Measurements from ENCODE around the gene SIRT2. TPM values are rescaled to one million over a fixed set of nuclear protein-coding genes. Genes with fewer than 3 reads are reported as not detected.

Gene SIRT2
- total RNA-seq, 4 donors from 2014 or later, result 208 to 327 (median 285) TPM

- DNase-seq (peak in 1 of 2 donors; percentile 50), ATAC-seq (no peak)
- no peaks in the 10 kb centered on the region for H3K27me3 ChIP-seq
- intact Hi-C loops (cut with DNase I; ENCODE audit: low total_unique reads), result loop anchor here (10.0 kb wide), 2 partner anchors 405 to 565 kb away; partner anchors contain the start of genes RYR1 and ZFP36
- H3K9me3 ChIP-seq, result no peaks in the 10 kb centered on the region
- in situ Hi-C loops (cut with MboI; ENCODE audit: low sequenced_read_pairs in 4 of 4), result loop anchor here in 2 of 4 donors (10.0 to 25.0 kb wide), 5 partner anchors 55 to 453 kb away; partner anchors contain the start of genes ACTN4 (in 1 of the 2), GGN (in 1 of the 2), NFKBIB (in 1 of the 2) and SIRT2 (in 1 of the 2)
- TF ChIP-seq POLR2A (IDR thresholded peaks at IDR 0.05) (no peak), CTCF (IDR thresholded peaks at IDR 0.05 in 4 of 5, conservative IDR thresholded peaks at IDR 0.05 in 1 of 5) (no peak)
- H3K36me3 ChIP-seq, result peaks cover 16 to 93% of the 10 kb centered on the region in 2 donors
- H3K27ac ChIP-seq, result peak overlapping the region; percentile 91 to 100 (median 98)
- H3K4me1 ChIP-seq, result peaks cover 78 to 80% of the 10 kb centered on the region in 2 donors
- H3K4me3 ChIP-seq, result no peak overlapping the region
Observed at GRCh38 chr19:38839816-38840582, 59.4 kb downstream of the SIRT2 start.

GRCh38 chr19:38838986-38839761, 60.2 kb downstream of the SIRT2 start:
- peaks cover 70 to 72% of the 10 kb centered on the region in 2 donors for H3K4me1 ChIP-seq
- TF ChIP-seq CTCF (IDR thresholded peaks at IDR 0.05 in 4 of 5, conservative IDR thresholded peaks at IDR 0.05 in 1 of 5) (no peak), POLR2A (IDR thresholded peaks at IDR 0.05) (peak in 1 of 2 donors; percentile 18)
- ATAC-seq, result peak in 1 of 2 donors; percentile 51
- no peak overlapping the region for H3K4me3 ChIP-seq
- peak overlapping the region; percentile 91 to 100 (median 98) for H3K27ac ChIP-seq
- DNase-seq, result peak in 1 of 2 donors; percentile 67
- H3K9me3 ChIP-seq, result no peaks in the 10 kb centered on the region
- in situ Hi-C loops (cut with MboI; ENCODE audit: low sequenced_read_pairs in 4 of 4), result loop anchor here in 2 of 4 donors (10.0 to 25.0 kb wide), 3 partner anchors 66 to 452 kb away; partner anchors contain the start of genes ACTN4 (in 1 of the 2), GGN (in 1 of the 2) and SPRED3 (in 1 of the 2)
- intact Hi-C loops (cut with DNase I; ENCODE audit: low total_unique reads), result loop anchor here (10.0 kb wide), 2 partner anchors 404 to 566 kb away; partner anchors contain the start of genes RYR1 and ZFP36
- H3K27me3 ChIP-seq, result no peaks in the 10 kb centered on the region
- peaks cover 12 to 85% of the 10 kb centered on the region in 2 donors for H3K36me3 ChIP-seq

- H3K27me3 ChIP-seq, result no peaks in the 10 kb centered on the region
- DNase-seq, result peak in 1 of 2 donors; percentile 82
- no peak overlapping the region for H3K4me3 ChIP-seq
- no peaks in the 10 kb centered on the region for H3K9me3 ChIP-seq
- peaks cover 70 to 71% of the 10 kb centered on the region in 2 donors for H3K4me1 ChIP-seq
- TF ChIP-seq POLR2A (IDR thresholded peaks at IDR 0.05) (peak in 1 of 2 donors; percentile 25), CTCF (IDR thresholded peaks at IDR 0.05 in 4 of 5, conservative IDR thresholded peaks at IDR 0.05 in 1 of 5) (peak in 2 of 5 experiments; percentile 30 to 40)
- peaks cover 12 to 77% of the 10 kb centered on the region in 2 donors for H3K36me3 ChIP-seq
- ATAC-seq, result peak; percentile 22 to 60
- H3K27ac ChIP-seq, result peak overlapping the region; percentile 91 to 100 (median 98)
- in situ Hi-C loops (cut with MboI; ENCODE audit: low sequenced_read_pairs in 4 of 4), result loop anchor here in 2 of 4 donors (10.0 to 25.0 kb wide), 3 partner anchors 66 to 451 kb away; partner anchors contain the start of genes ACTN4 (in 1 of the 2), GGN (in 1 of the 2) and SPRED3 (in 1 of the 2)
- intact Hi-C loops (cut with DNase I; ENCODE audit: low total_unique reads), result loop anchor here (10.0 kb wide), 2 partner anchors 404 to 566 kb away; partner anchors contain the start of genes RYR1 and ZFP36
Observed at GRCh38 chr19:38838208-38838985, 61.0 kb downstream of the SIRT2 start.
